Measurements from ENCODE around the gene CHST14.

CHST14 gene

DNA sequence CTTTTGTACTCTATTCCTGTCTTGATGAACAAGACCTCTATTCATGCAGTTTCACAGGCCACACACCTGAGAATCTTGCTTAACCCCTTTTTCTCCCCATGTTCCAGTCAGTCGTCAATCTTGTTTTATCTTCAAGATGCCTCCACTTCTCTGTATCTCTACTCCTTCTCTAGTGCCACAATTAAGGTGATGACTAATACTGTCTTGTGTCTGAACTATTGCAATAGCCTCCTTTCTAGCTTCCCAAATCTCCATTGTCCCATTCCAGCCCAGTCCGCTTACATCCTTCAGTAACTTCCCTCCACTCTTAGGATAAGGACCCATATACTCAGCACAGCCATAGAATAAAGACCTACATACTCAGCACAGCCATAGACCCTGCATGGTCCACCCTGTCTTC, 24.7 kb downstream of the CHST14 start:
- Mint-ChIP-seq H3K9me3 (no peaks in the 10 kb centered on the region), H3K27ac (no peak overlapping the region), H3K4me1 (no peaks in the 10 kb centered on the region), H3K4me3 (no peak overlapping the region), H3K36me3 (ENCODE audit: low read depth) (no peaks in the 10 kb centered on the region), H3K27me3 (ENCODE audit: low read depth) (peaks cover 18% of the 10 kb centered on the region)
- TF ChIP-seq, protein P1, sequence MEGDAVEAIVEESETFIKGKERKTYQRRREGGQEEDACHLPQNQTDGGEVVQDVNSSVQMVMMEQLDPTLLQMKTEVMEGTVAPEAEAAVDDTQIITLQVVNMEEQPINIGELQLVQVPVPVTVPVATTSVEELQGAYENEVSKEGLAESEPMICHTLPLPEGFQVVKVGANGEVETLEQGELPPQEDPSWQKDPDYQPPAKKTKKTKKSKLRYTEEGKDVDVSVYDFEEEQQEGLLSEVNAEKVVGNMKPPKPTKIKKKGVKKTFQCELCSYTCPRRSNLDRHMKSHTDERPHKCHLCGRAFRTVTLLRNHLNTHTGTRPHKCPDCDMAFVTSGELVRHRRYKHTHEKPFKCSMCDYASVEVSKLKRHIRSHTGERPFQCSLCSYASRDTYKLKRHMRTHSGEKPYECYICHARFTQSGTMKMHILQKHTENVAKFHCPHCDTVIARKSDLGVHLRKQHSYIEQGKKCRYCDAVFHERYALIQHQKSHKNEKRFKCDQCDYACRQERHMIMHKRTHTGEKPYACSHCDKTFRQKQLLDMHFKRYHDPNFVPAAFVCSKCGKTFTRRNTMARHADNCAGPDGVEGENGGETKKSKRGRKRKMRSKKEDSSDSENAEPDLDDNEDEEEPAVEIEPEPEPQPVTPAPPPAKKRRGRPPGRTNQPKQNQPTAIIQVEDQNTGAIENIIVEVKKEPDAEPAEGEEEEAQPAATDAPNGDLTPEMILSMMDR (IDR thresholded peaks at IDR 0.05; ENCODE audit: unreplicated experiment in 3 of 3) = no peak

DNA sequence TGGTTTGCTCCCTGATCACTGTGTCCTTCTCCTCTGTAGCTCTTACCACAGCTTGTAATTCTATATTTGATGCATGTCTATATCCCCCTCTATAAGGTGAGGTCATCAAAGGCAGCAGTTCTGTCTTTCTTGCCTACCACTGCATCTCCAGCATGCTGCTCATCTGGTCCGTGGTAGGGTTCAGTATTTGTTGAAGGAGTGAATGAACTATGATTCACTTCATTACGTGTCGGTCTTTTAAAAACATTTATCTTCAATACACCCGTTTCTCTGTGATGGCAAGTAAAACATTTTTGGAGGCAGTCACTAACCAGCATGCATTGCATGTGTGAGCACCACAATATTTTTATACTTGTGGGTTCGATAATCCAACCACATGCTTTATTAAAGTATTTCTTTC, 27.6 kb downstream of the CHST14 start:
- H3K27ac Mint-ChIP-seq = no peak overlapping the region
- TF ChIP-seq, protein P1 (IDR thresholded peaks at IDR 0.05; ENCODE audit: unreplicated experiment in 3 of 3) = no peak
- H3K4me3 Mint-ChIP-seq = no peak overlapping the region
- H3K4me1 Mint-ChIP-seq = no peaks in the 10 kb centered on the region
- peaks cover 18% of the 10 kb centered on the region for H3K27me3 Mint-ChIP-seq (ENCODE audit: low read depth)
- H3K36me3 Mint-ChIP-seq (ENCODE audit: low read depth) = no peaks in the 10 kb centered on the region
- no peaks in the 10 kb centered on the region for H3K9me3 Mint-ChIP-seq

DNA sequence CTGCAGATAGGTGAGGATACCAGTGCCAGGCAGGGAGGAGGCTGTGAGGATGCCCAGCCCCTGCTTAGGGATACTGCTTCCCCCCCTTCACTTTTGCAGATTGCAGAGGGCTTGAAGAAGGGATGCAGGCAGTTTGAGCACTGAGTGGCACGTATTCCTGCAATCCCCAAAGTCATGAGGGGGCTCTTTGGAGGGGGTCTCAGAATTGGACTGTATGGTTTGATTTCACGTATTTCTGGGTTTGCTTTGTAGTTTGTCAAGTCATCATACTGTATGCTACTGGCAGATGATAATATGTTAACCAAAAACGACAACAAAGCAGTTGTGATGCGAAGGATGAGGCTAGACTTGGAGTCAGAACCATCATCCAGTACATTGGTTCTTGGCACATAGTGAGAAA, 28.1 kb downstream of the CHST14 start:
- Mint-ChIP-seq H3K4me3 (no peak overlapping the region), H3K36me3 (ENCODE audit: low read depth) (no peaks in the 10 kb centered on the region), H3K27me3 (ENCODE audit: low read depth) (peaks cover 18% of the 10 kb centered on the region), H3K4me1 (no peaks in the 10 kb centered on the region), H3K9me3 (no peaks in the 10 kb centered on the region), H3K27ac (no peak overlapping the region)
- TF ChIP-seq, protein P1 (IDR thresholded peaks at IDR 0.05; ENCODE audit: unreplicated experiment in 3 of 3) = no peak

DNA sequence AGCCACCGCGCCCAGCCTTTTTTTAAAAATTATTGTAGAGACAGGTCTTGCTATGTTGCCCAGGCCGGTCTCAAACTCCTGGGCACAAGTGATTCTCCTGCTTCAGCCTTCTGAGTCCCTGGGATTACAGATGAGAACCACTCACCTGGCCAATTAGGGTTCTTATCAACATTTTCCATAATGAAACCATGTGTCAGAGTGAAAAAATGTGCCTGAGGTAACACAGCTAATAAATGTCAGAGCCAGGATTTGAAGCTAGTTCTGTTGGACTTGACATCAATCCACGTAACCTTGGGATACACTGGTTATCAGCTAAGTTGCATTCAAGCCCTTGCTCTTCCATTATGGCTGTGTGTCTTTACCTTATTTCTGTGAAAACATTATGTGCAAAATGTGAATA, 29.1 kb downstream of the CHST14 start:
- H3K4me3 Mint-ChIP-seq = no peak overlapping the region
- H3K4me1 Mint-ChIP-seq = no peaks in the 10 kb centered on the region
- TF ChIP-seq, protein P1 (IDR thresholded peaks at IDR 0.05; ENCODE audit: unreplicated experiment in 3 of 3) = no peak
- no peaks in the 10 kb centered on the region for H3K36me3 Mint-ChIP-seq (ENCODE audit: low read depth)
- no peak overlapping the region for H3K27ac Mint-ChIP-seq
- no peaks in the 10 kb centered on the region for H3K9me3 Mint-ChIP-seq
- H3K27me3 Mint-ChIP-seq (ENCODE audit: low read depth) = peaks cover 16% of the 10 kb centered on the region

DNA sequence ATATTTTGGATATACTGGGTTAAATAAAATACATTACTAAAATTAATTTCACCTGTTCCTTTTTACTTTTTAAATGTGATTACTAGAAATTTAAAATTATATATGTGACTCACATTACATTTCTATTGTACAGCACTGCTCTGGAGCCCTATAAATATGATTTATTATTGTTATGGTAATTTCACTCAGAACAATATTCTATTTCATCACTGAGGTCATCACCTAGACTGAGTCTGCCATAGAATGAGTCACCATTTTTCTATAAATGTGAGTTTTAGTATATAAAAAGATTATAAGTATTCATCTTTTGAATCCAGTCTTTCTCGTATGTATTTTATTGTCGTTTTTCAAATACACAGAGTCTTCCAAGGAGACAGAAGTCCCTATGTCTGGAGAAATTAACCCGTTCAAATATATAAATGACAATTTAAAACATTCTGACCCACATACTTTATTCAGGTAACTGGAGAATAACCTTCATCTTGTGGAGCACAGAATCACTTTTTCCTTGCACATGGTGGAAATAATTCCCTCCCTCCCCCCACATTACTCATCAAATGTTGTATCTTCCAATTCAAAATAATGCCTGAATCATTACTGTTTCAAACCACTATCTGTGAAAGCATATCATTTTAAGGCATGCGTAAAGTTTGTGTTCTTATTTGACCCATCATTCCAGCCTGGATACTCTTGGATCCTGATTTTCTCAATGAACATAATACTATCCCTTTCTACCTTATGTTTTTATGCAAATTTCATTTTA, 30.0 kb downstream of the CHST14 start:
- TF ChIP-seq, protein P1 (IDR thresholded peaks at IDR 0.05; ENCODE audit: unreplicated experiment in 3 of 3) = no peak
- Mint-ChIP-seq H3K36me3 (ENCODE audit: low read depth) (no peaks in the 10 kb centered on the region), H3K4me1 (no peaks in the 10 kb centered on the region), H3K27me3 (ENCODE audit: low read depth) (peaks cover 15% of the 10 kb centered on the region), H3K27ac (no peak overlapping the region), H3K4me3 (no peak overlapping the region), H3K9me3 (no peaks in the 10 kb centered on the region)

DNA sequence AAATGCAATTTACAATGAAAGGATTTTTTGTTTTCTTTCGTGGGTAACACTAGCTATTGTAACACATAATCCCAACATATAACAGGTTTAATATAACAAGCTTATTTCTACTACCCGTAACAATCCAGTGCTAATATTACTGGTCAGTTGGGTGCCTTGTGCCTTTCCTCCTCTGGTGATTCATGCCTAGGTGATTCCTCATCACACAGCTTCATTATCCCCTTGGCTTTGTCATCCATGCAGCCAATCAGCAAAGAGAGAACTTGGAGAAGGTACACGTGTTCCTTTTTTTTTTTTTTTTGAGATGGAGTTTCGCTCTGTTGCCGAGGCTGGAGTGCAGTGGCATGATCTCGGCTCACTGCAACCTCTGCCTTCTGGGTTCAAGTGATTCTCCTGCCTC, 30.7 kb downstream of the CHST14 start:
- TF ChIP-seq, protein P1 (IDR thresholded peaks at IDR 0.05; ENCODE audit: unreplicated experiment in 3 of 3) = no peak
- peaks cover 2% of the 10 kb centered on the region for H3K4me1 Mint-ChIP-seq
- H3K9me3 Mint-ChIP-seq = no peaks in the 10 kb centered on the region
- H3K27ac Mint-ChIP-seq = no peak overlapping the region
- no peak overlapping the region for H3K4me3 Mint-ChIP-seq
- H3K27me3 Mint-ChIP-seq (ENCODE audit: low read depth) = peaks cover 15% of the 10 kb centered on the region
- no peaks in the 10 kb centered on the region for H3K36me3 Mint-ChIP-seq (ENCODE audit: low read depth)

Measured in nephron (organoid).